ENCODE results near the gene P2RX6.

Gene P2RX6

GRCh38 chr22:20991252-20992055 is 23.5 kb upstream of the P2RX6 start:
- Histone ChIP-seq H3K4me2 (no peak overlapping the region), H2AFZ (ENCODE audit: low read depth) (no peak overlapping the region), H3K27ac (no peak overlapping the region), H3K4me1 (ENCODE audit: low read depth, poor library complexity, severe bottlenecking) (no peaks in the 10 kb centered on the region), H3K27me3 (ENCODE audit: insufficient read depth, low read depth) (no peaks in the 10 kb centered on the region), H3K79me2 (ENCODE audit: insufficient read depth, low read depth) (no peaks in the 10 kb centered on the region), H3K4me3 (IDR thresholded peaks at IDR 0.05; ENCODE audit: insufficient read depth, low read depth, low read length) (no peak overlapping the region), H3K36me3 (ENCODE audit: insufficient read depth) (no peaks in the 10 kb centered on the region), H4K20me1 (ENCODE audit: insufficient read depth) (no peaks in the 10 kb centered on the region), H3K9ac (no peak overlapping the region)
- TF ChIP-seq, protein P1, sequence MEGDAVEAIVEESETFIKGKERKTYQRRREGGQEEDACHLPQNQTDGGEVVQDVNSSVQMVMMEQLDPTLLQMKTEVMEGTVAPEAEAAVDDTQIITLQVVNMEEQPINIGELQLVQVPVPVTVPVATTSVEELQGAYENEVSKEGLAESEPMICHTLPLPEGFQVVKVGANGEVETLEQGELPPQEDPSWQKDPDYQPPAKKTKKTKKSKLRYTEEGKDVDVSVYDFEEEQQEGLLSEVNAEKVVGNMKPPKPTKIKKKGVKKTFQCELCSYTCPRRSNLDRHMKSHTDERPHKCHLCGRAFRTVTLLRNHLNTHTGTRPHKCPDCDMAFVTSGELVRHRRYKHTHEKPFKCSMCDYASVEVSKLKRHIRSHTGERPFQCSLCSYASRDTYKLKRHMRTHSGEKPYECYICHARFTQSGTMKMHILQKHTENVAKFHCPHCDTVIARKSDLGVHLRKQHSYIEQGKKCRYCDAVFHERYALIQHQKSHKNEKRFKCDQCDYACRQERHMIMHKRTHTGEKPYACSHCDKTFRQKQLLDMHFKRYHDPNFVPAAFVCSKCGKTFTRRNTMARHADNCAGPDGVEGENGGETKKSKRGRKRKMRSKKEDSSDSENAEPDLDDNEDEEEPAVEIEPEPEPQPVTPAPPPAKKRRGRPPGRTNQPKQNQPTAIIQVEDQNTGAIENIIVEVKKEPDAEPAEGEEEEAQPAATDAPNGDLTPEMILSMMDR (conservative IDR thresholded peaks at IDR 0.05; ENCODE audit: low read depth, low read length), result no peak

GRCh38 chr22:20992056-20992442 is 22.9 kb upstream of the P2RX6 start:
- Histone ChIP-seq H3K9ac (no peak overlapping the region), H3K79me2 (ENCODE audit: insufficient read depth, low read depth) (no peaks in the 10 kb centered on the region), H4K20me1 (ENCODE audit: insufficient read depth) (no peaks in the 10 kb centered on the region), H3K4me2 (no peak overlapping the region), H3K4me3 (IDR thresholded peaks at IDR 0.05; ENCODE audit: insufficient read depth, low read depth, low read length) (no peak overlapping the region), H2AFZ (ENCODE audit: low read depth) (no peak overlapping the region), H3K4me1 (ENCODE audit: low read depth, poor library complexity, severe bottlenecking) (no peaks in the 10 kb centered on the region), H3K36me3 (ENCODE audit: insufficient read depth) (no peaks in the 10 kb centered on the region), H3K27me3 (ENCODE audit: insufficient read depth, low read depth) (no peaks in the 10 kb centered on the region), H3K27ac (no peak overlapping the region)
- TF ChIP-seq, protein P1 (conservative IDR thresholded peaks at IDR 0.05; ENCODE audit: low read depth, low read length), result no peak

DNA sequence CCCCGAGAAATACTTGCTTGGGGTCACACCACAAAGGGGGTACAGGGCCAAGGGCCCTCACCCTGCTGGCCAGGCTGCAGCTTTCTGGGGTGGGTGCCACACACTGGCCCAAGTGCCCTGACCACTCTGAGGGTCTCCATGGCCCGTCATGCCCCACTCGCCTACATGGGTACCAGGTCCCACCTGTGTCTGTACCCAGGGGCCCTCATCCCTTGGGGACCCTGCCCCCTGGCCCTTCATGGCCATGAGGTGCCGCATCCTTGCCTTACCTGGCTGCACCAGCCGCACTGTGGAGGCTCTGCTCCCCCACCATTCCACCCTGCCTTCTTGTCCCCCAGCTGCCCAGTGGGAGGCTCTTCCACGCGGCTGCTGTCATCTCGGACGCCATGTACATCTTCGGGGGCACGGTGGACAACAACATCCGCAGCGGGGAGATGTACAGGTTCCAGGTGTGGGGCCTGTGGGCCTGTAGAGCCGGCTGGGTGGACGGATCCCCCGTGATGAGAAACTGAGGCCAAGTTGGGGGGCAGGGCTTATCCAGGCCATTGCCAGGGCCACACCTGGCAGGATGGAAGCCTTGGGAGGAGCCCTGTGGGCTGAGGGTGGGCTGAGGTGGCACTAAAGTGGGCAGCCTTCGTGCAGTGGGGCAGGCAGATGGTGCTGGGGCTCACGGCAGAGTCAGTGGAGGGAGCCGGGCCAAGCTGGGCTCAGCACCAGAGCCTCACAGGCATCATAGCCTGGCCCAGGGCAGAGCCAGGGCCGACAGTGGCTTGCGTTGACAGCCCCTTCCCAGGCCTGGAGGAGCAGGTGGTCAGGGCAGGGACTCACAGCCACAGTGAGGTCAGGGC is 22.3 kb upstream of the P2RX6 start:
- H4K20me1 ChIP-seq (ENCODE audit: insufficient read depth), result no peaks in the 10 kb centered on the region
- H3K27me3 ChIP-seq (ENCODE audit: insufficient read depth, low read depth), result no peaks in the 10 kb centered on the region
- H3K36me3 ChIP-seq (ENCODE audit: insufficient read depth), result no peaks in the 10 kb centered on the region
- H3K4me2 ChIP-seq, result no peak overlapping the region
- no peaks in the 10 kb centered on the region for H3K79me2 ChIP-seq (ENCODE audit: insufficient read depth, low read depth)
- H2AFZ ChIP-seq (ENCODE audit: low read depth), result no peak overlapping the region
- H3K9ac ChIP-seq, result no peak overlapping the region
- H3K4me3 ChIP-seq (IDR thresholded peaks at IDR 0.05; ENCODE audit: insufficient read depth, low read depth, low read length), result no peak overlapping the region
- TF ChIP-seq, protein P1 (conservative IDR thresholded peaks at IDR 0.05; ENCODE audit: low read depth, low read length), result no peak
- H3K27ac ChIP-seq, result no peak overlapping the region
- no peaks in the 10 kb centered on the region for H3K4me1 ChIP-seq (ENCODE audit: low read depth, poor library complexity, severe bottlenecking)

DNA sequence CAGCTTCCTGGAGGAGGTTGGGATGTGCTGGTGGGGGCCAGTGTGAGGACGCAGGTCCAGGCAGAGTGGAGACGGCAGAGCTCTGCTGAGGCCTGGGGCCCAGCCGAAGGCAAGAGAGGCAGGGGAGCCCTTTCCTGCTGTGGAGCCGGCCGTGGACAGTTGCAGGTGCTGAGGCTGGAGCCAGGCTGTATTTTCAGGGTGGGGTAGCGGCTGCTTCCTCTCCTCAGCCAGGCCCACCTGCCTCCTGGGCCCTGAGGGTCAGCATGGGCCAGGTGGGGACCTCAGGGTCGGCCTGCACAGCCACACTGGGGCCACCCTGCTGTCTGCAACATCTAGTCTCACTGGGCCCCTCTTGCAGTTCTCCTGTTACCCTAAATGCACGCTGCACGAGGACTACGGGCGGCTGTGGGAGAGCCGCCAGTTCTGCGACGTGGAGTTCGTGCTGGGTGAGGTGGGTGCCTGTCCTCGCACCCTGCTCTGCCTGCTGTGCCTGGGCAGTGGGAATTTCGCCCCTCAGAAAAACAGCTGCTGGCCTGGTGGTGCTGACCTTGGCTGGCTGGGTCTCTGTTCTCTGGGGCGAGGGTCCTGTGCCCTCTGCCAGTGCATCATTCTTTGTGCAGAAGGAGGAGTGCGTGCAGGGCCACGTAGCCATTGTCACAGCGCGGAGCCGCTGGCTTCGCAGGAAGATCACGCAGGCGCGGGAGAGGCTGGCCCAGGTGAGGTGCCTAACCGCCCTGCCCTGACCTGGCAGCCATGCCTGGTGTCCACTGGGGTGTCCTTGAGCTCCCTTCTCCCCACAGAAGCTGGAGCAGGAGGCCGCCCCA is 21.4 kb upstream of the P2RX6 start:
- Histone ChIP-seq H3K79me2 (ENCODE audit: insufficient read depth, low read depth) (no peaks in the 10 kb centered on the region), H3K4me1 (ENCODE audit: low read depth, poor library complexity, severe bottlenecking) (no peaks in the 10 kb centered on the region), H3K36me3 (ENCODE audit: insufficient read depth) (no peaks in the 10 kb centered on the region), H3K4me3 (IDR thresholded peaks at IDR 0.05; ENCODE audit: insufficient read depth, low read depth, low read length) (no peak overlapping the region), H3K4me2 (no peak overlapping the region), H3K27ac (no peak overlapping the region), H3K27me3 (ENCODE audit: insufficient read depth, low read depth) (no peaks in the 10 kb centered on the region), H4K20me1 (ENCODE audit: insufficient read depth) (no peaks in the 10 kb centered on the region), H2AFZ (ENCODE audit: low read depth) (no peak overlapping the region), H3K9ac (no peak overlapping the region)
- TF ChIP-seq, protein P1 (conservative IDR thresholded peaks at IDR 0.05; ENCODE audit: low read depth, low read length), result no peak
